K562 (cell line): ENCODE results near the gene CATSPER1. TPM values are rescaled to one million over a fixed set of nuclear protein-coding genes. Genes with fewer than 3 reads are reported as not detected.

Source experiments
- BMI1 ChIP-seq: fragments of 150-350 bp; IDR thresholded peaks from 2 replicates; pipeline ENCODE4 v1.6.1; 2014; ENCODE audit warnings: low read length
- FOXJ3 ChIP-seq: sonication (generic); formaldehyde crosslinking; IDR thresholded peaks from 2 replicates; pipeline ENCODE4 v1.4.0; 2020; ENCODE audit warnings: mild to moderate bottlenecking, missing genetic modification reagents
- KLF1 ChIP-seq: fragments of 450-650 bp; IDR thresholded peaks from 2 replicates; pipeline ENCODE4 v1.6.1; 2016; ENCODE audit warnings: missing genetic modification characterization, missing compliant biosample characterization
- MCM2 ChIP-seq: fragments of 450-650 bp; IDR thresholded peaks from 2 replicates; pipeline ENCODE4 v1.6.1; 2017; ENCODE audit warnings: low read depth, mild to moderate bottlenecking
- MCM3 ChIP-seq: fragments of 450-650 bp; IDR thresholded peaks from 2 replicates; pipeline ENCODE4 v1.6.1; 2016
- MCM5 ChIP-seq: fragments of 450-650 bp; IDR thresholded peaks from 2 replicates; pipeline ENCODE4 v1.6.1; 2016; ENCODE audit warnings: low read depth
- MEF2D ChIP-seq: conservative IDR thresholded peaks from 2 replicates; pipeline ENCODE4 v1.6.1; 2016; ENCODE audit warnings: low read depth, missing genetic modification characterization, missing compliant biosample characterization
- MTF1 ChIP-seq: fragments of 250-450 bp; sonication (Bioruptor Pico); IDR thresholded peaks from 2 replicates; pipeline ENCODE4 v1.9.0; 2021; ENCODE audit warnings: moderate library complexity, mild to moderate bottlenecking, inconsistent platforms, borderline replicate concordance
- SIN3A ChIP-seq, 2 experiments: fragments of 150-350 bp in 1 of 2; IDR thresholded peaks; 2 replicates each; pipeline ENCODE4 v1.6.1; 2011 to 2016; ENCODE audit warnings: borderline replicate concordance in 2 of 2, low read depth in 2 of 2, low read length in 2 of 2, mild to moderate bottlenecking in 2 of 2, moderate library complexity in 2 of 2; ENCODE audit not compliant: control insufficient read depth in 1 of 2
- SRSF9 ChIP-seq: fragments of 200-400 bp; formaldehyde crosslinking; IDR thresholded peaks from 2 replicates; pipeline ENCODE4 v1.6.1; 2017; ENCODE audit warnings: low read depth, low read length, borderline replicate concordance
- ZNF143 ChIP-seq: sonication (generic); formaldehyde crosslinking; IDR thresholded peaks from 2 replicates; pipeline ENCODE4 v1.9.0; 2022; ENCODE audit warnings: mild to moderate bottlenecking, missing genetic modification reagents
- ZNF212 ChIP-seq: fragments of 450-650 bp; formaldehyde crosslinking; IDR thresholded peaks from 2 replicates; pipeline ENCODE4 v1.4.0; 2020; ENCODE audit warnings: mild to moderate bottlenecking
- ZNF696 ChIP-seq: fragments of 250-450 bp; sonication (Bioruptor Pico); conservative IDR thresholded peaks from 2 replicates; pipeline ENCODE4 v1.4.0; 2020; ENCODE audit warnings: mild to moderate bottlenecking, moderate library complexity
- ZNF75A ChIP-seq: fragments of 450-650 bp; formaldehyde crosslinking; IDR thresholded peaks from 2 replicates; pipeline ENCODE4 v1.4.0; 2020; ENCODE audit warnings: mild to moderate bottlenecking
- polyA plus RNA-seq, 8 experiments: library from polyadenylated mRNA; depleted of rRNA in 4 of 8; stranded (reverse) in 5 of 8; unstranded in 3 of 8; fragments of >200 nt; fragmentation: Nextera tagmentation in 2 of 8; fragmentation: Illumina TruSeq in 1 of 8; extraction: Ambion mirVana in 2 of 8; extraction: Trizol in 1 of 8; gene quantifications; 2 replicates each; pipeline versions ENCODE4 v1.2.1 to v1.2.3, GENCODE V29; 2011 to 2014; ENCODE audit warnings: inconsistent platforms in 1 of 8, missing spikeins in 1 of 8
- total RNA-seq, 7 experiments: library from RNA; depleted of rRNA in 6 of 7; stranded (reverse); fragments of >200 nt in 6 of 7; fragmentation: Illumina TruSeq in 2 of 7; extraction: Trizol in 2 of 7; gene quantifications; 2 replicates each; pipeline versions ENCODE4 v1.2.1 to v1.2.3, GENCODE V29; 2011 to 2021; ENCODE audit warnings: low replicate concordance in 1 of 7
- TF ChIP-seq, protein P1 (sequence below): sonication (generic); formaldehyde crosslinking; IDR thresholded peaks from 2 replicates; pipeline ENCODE4 v1.8.1; 2023; ENCODE audit warnings: mild to moderate bottlenecking, missing genetic modification reagents
- TF ChIP-seq, protein P2 (sequence below): fragments of 450-650 bp; IDR thresholded peaks from 2 replicates; pipeline ENCODE4 v1.6.1; 2016; ENCODE audit warnings: mild to moderate bottlenecking, moderate library complexity

CATSPER1 gene
- total and polyA plus RNA-seq, 9 of the 15 experiments (the other 6 are each of a cell fraction or from before 2014, with no cell fraction given), result 0.21 to 3.3 (median 0.76) TPM

GRCh38 chr11:66001942-66002647, 24.2 kb downstream of the CATSPER1 start, which contains the start of the genes BANF1 and EIF1AD (continued):
- no peak for TF ChIP-seq ZNF212
- TF ChIP-seq ZNF696 (CRISPR knock-in tag), result no peak
- no peak for TF ChIP-seq MTF1
- TF ChIP-seq MCM5, result no peak
- TF ChIP-seq MCM2, result no peak
- no peak for TF ChIP-seq SRSF9
- TF ChIP-seq ZNF143 (CRISPR knock-in tag), result peak; percentile 46; the same call in 1 of the 2 replicates
- TF ChIP-seq ZNF75A, result 0 out of 2 replicates have a peak, but pooled peaks have one; percentile 46
- TF ChIP-seq, protein P1, sequence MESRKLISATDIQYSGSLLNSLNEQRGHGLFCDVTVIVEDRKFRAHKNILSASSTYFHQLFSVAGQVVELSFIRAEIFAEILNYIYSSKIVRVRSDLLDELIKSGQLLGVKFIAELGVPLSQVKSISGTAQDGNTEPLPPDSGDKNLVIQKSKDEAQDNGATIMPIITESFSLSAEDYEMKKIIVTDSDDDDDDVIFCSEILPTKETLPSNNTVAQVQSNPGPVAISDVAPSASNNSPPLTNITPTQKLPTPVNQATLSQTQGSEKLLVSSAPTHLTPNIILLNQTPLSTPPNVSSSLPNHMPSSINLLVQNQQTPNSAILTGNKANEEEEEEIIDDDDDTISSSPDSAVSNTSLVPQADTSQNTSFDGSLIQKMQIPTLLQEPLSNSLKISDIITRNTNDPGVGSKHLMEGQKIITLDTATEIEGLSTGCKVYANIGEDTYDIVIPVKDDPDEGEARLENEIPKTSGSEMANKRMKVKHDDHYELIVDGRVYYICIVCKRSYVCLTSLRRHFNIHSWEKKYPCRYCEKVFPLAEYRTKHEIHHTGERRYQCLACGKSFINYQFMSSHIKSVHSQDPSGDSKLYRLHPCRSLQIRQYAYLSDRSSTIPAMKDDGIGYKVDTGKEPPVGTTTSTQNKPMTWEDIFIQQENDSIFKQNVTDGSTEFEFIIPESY, result peak; percentile 66; the same call in 1 of the 2 replicates
- TF ChIP-seq, protein P2, sequence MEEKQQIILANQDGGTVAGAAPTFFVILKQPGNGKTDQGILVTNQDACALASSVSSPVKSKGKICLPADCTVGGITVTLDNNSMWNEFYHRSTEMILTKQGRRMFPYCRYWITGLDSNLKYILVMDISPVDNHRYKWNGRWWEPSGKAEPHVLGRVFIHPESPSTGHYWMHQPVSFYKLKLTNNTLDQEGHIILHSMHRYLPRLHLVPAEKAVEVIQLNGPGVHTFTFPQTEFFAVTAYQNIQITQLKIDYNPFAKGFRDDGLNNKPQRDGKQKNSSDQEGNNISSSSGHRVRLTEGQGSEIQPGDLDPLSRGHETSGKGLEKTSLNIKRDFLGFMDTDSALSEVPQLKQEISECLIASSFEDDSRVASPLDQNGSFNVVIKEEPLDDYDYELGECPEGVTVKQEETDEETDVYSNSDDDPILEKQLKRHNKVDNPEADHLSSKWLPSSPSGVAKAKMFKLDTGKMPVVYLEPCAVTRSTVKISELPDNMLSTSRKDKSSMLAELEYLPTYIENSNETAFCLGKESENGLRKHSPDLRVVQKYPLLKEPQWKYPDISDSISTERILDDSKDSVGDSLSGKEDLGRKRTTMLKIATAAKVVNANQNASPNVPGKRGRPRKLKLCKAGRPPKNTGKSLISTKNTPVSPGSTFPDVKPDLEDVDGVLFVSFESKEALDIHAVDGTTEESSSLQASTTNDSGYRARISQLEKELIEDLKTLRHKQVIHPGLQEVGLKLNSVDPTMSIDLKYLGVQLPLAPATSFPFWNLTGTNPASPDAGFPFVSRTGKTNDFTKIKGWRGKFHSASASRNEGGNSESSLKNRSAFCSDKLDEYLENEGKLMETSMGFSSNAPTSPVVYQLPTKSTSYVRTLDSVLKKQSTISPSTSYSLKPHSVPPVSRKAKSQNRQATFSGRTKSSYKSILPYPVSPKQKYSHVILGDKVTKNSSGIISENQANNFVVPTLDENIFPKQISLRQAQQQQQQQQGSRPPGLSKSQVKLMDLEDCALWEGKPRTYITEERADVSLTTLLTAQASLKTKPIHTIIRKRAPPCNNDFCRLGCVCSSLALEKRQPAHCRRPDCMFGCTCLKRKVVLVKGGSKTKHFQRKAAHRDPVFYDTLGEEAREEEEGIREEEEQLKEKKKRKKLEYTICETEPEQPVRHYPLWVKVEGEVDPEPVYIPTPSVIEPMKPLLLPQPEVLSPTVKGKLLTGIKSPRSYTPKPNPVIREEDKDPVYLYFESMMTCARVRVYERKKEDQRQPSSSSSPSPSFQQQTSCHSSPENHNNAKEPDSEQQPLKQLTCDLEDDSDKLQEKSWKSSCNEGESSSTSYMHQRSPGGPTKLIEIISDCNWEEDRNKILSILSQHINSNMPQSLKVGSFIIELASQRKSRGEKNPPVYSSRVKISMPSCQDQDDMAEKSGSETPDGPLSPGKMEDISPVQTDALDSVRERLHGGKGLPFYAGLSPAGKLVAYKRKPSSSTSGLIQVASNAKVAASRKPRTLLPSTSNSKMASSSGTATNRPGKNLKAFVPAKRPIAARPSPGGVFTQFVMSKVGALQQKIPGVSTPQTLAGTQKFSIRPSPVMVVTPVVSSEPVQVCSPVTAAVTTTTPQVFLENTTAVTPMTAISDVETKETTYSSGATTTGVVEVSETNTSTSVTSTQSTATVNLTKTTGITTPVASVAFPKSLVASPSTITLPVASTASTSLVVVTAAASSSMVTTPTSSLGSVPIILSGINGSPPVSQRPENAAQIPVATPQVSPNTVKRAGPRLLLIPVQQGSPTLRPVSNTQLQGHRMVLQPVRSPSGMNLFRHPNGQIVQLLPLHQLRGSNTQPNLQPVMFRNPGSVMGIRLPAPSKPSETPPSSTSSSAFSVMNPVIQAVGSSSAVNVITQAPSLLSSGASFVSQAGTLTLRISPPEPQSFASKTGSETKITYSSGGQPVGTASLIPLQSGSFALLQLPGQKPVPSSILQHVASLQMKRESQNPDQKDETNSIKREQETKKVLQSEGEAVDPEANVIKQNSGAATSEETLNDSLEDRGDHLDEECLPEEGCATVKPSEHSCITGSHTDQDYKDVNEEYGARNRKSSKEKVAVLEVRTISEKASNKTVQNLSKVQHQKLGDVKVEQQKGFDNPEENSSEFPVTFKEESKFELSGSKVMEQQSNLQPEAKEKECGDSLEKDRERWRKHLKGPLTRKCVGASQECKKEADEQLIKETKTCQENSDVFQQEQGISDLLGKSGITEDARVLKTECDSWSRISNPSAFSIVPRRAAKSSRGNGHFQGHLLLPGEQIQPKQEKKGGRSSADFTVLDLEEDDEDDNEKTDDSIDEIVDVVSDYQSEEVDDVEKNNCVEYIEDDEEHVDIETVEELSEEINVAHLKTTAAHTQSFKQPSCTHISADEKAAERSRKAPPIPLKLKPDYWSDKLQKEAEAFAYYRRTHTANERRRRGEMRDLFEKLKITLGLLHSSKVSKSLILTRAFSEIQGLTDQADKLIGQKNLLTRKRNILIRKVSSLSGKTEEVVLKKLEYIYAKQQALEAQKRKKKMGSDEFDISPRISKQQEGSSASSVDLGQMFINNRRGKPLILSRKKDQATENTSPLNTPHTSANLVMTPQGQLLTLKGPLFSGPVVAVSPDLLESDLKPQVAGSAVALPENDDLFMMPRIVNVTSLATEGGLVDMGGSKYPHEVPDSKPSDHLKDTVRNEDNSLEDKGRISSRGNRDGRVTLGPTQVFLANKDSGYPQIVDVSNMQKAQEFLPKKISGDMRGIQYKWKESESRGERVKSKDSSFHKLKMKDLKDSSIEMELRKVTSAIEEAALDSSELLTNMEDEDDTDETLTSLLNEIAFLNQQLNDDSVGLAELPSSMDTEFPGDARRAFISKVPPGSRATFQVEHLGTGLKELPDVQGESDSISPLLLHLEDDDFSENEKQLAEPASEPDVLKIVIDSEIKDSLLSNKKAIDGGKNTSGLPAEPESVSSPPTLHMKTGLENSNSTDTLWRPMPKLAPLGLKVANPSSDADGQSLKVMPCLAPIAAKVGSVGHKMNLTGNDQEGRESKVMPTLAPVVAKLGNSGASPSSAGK, result no peak; the same call in 1 of the 2 replicates
- peak; percentile 47; the same call in 1 of the 2 replicates for TF ChIP-seq BMI1
- TF ChIP-seq SIN3A (IDR thresholded peaks at IDR 0.05; ENCODE audit: borderline replicate concordance in 2 of 2, control insufficient read depth in 1 of 2, low read depth in 2 of 2, low read length in 2 of 2), result peak; percentile 94 to 96
- peak; percentile 75 for TF ChIP-seq MEF2D
- peak; percentile 84 for TF ChIP-seq KLF1 (tag)
- TF ChIP-seq MCM3, result no peak
- no peak for TF ChIP-seq FOXJ3 (CRISPR knock-in tag)
